ENCODE data around the gene WNT7B.

WNT7B gene

GRCh38 chr22:45876136-45877035 lies 100.6 kb downstream of the WNT7B start:
- no peak overlapping the region for H3K27ac ChIP-seq
- H3K4me3 ChIP-seq = no peak overlapping the region
- no peak for TF ChIP-seq CTCF (IDR thresholded peaks at IDR 0.05)
- DNase-seq (ENCODE audit: low spot score) = peak; percentile 66

GRCh38 chr22:45872659-45873263 lies 104.2 kb downstream of the WNT7B start:
- DNase-seq (ENCODE audit: low spot score) = no peak
- H3K4me3 ChIP-seq = no peak overlapping the region
- TF ChIP-seq CTCF (IDR thresholded peaks at IDR 0.05) = no peak
- no peak overlapping the region for H3K27ac ChIP-seq

- H3K27ac ChIP-seq = no peak overlapping the region
- no peak for DNase-seq (ENCODE audit: low spot score)
- no peak for TF ChIP-seq CTCF (IDR thresholded peaks at IDR 0.05)
- H3K4me3 ChIP-seq = no peak overlapping the region
Observed at GRCh38 chr22:45871721-45872120, 105.2 kb downstream of the WNT7B start.

Measured in coronary artery (tissue), 2 donors.